ENCODE data around the gene TNFSF18. TPM values are rescaled to one million over a fixed set of nuclear protein-coding genes. Genes with fewer than 3 reads are reported as not detected.

TNFSF18 gene
- total RNA-seq, 1 donor from 2014 or later, result not detected

DNA sequence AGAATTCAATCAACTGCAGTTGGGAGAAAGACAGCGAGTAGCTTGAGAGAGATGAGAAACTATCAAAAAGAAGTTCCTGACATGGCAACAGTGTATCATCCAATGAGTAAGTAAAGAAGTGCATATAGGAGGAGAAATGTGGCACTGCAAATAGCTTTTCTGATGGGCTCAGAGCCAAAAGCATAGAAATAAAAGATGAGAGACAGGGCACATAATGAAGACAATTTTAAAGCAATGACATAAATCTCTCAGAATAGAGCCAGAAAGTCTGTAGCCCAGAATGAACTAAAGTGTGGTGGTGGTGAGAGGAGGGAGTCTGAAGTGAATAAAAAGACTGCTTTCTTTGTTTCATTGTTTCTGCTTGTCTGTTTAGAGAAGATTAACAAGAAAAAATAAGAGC is 34.3 kb downstream of the TNFSF18 start:
- Mint-ChIP-seq H3K27ac (no peak overlapping the region), H3K4me3 (no peak overlapping the region), H3K36me3 (ENCODE audit: low read depth) (no peaks in the 10 kb centered on the region), H3K4me1 (no peaks in the 10 kb centered on the region), H3K9me3 (peaks cover 4% of the 10 kb centered on the region), H3K27me3 (peaks cover 14% of the 10 kb centered on the region)
- intact Hi-C loops (cut with micrococcal nuclease), result no loop called here
- no peak for DNase-seq

DNA sequence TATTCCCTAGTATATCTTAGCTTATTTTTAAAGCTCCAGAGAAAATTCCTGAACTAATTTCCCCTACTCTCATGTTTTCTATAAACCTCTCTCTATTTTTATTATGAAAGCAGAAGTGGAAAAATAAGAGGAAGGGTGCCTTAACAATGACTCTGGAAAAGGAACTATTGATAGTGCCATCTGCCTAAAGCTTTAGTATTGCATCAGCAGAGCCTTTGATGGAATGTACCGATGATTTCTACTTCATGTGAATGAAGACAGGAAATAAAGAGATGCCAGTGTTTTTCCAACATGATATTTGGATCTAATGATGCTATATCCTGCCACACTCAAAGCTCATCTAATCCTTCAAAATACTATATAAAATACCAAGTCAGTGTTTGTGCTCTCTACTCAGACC is 35.1 kb downstream of the TNFSF18 start:
- Mint-ChIP-seq H3K4me1 (no peaks in the 10 kb centered on the region), H3K9me3 (peaks cover 7% of the 10 kb centered on the region), H3K27ac (no peak overlapping the region), H3K36me3 (ENCODE audit: low read depth) (no peaks in the 10 kb centered on the region), H3K27me3 (peaks cover 16% of the 10 kb centered on the region), H3K4me3 (no peak overlapping the region)
- intact Hi-C loops (cut with micrococcal nuclease), result no loop called here
- no peak for DNase-seq

DNA sequence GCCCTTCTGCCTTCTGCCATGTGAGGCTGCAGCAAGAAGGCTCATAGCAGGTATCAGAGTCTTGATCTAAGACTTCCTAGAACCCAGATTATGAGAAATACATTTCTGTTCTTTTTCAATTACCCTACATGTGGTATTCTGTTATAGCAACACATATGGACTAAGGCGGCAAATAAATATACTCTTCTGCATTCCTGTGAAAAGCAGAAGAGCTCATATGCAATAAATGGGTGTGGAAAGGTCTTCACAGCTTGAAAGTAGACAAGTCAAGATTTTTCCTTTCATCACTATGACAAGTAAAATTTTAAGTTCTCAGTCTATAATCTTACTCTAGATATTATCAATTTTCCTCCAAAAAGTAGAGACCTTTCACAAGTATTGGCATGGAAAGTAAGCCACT is 36.6 kb downstream of the TNFSF18 start:
- intact Hi-C loops (cut with micrococcal nuclease), result no loop called here
- DNase-seq, result no peak
- H3K9me3 Mint-ChIP-seq, result peaks cover 7% of the 10 kb centered on the region
- H3K27me3 Mint-ChIP-seq, result peaks cover 14% of the 10 kb centered on the region
- no peak overlapping the region for H3K27ac Mint-ChIP-seq
- H3K4me3 Mint-ChIP-seq, result no peak overlapping the region
- no peaks in the 10 kb centered on the region for H3K4me1 Mint-ChIP-seq
- H3K36me3 Mint-ChIP-seq (ENCODE audit: low read depth), result no peaks in the 10 kb centered on the region

DNA sequence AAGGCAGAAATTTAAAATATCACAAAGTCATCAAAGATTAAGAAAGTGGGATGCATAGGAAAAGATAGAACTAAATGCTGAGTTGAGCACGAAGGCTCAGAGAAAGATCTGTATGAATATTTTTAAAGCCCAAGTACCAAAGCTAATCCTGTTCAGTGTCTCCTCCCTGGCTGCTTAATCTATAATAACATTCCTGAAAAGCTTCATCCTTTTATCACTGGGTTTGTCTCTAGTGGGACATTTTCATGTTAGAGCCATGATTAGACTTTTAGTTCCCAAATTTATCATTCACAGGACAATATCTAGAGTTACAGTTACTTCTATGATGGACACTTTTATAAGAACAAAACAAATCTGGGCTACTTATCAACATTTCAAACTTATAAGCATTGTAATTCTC is 38.6 kb downstream of the TNFSF18 start:
- intact Hi-C loops (cut with micrococcal nuclease), result no loop called here
- Mint-ChIP-seq H3K36me3 (ENCODE audit: low read depth) (no peaks in the 10 kb centered on the region), H3K27me3 (peaks cover 15% of the 10 kb centered on the region), H3K4me3 (no peak overlapping the region), H3K9me3 (peaks cover 7% of the 10 kb centered on the region), H3K27ac (no peak overlapping the region), H3K4me1 (no peaks in the 10 kb centered on the region)
- no peak for DNase-seq

DNA sequence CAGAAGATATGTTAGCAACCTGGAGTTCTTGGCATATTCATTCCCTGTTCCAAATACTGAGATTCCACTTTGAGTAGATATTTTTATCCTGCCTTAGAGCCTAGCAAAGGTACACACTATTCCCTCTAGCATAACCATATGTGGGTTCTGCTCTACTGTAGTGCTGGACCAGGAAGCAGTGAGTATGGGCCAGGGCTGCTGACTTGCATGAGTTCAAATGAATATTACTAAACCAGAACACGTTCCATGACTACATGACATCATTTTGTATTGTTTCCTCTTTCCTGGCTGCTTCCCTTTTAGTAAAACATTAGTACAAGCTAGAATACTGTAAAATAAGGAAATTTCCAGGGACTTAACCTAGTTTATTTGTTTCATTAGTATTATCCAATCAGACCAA is 41.1 kb downstream of the TNFSF18 start:
- intact Hi-C loops (cut with micrococcal nuclease), result no loop called here
- no peak overlapping the region for H3K4me3 Mint-ChIP-seq
- no peak overlapping the region for H3K27ac Mint-ChIP-seq
- H3K36me3 Mint-ChIP-seq (ENCODE audit: low read depth), result no peaks in the 10 kb centered on the region
- no peak for DNase-seq
- peaks cover 11% of the 10 kb centered on the region for H3K9me3 Mint-ChIP-seq
- peaks cover 3% of the 10 kb centered on the region for H3K4me1 Mint-ChIP-seq
- peaks cover 14% of the 10 kb centered on the region for H3K27me3 Mint-ChIP-seq

DNA sequence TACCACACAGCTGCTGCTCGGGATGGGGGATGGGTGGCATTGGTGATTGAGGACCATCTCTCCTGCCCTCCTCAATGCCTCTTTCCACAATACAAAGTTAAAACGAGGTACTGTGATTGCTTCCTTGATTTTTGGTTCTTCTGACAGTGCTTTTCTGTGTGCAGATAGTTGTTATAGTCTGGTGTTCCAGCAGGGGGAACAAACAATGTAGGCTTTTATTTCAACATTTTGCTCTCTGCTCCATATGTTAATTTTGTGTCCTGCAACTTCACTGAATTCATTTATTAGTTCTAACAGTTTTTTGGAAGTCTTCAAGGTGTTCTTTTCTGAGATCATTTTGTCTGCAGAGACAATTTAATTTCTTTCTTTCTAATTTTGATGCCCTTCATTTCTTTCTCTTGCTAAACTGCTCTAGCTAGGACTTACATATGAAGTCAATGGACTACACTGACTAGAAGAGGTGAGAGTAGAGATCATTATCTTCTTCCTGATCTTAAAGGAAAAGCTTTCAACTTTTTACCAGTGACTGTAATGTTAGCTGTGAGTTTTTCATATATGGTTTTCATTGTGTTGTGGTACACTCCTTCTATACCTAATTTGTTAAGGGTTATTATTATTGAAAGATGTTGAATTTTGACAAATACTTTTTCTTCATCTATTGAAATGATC is 45.4 kb downstream of the TNFSF18 start:
- H3K36me3 Mint-ChIP-seq (ENCODE audit: low read depth), result no peaks in the 10 kb centered on the region
- peaks cover 7% of the 10 kb centered on the region for H3K27me3 Mint-ChIP-seq
- no peak overlapping the region for H3K4me3 Mint-ChIP-seq
- no peak overlapping the region for H3K27ac Mint-ChIP-seq
- peaks cover 17% of the 10 kb centered on the region for H3K9me3 Mint-ChIP-seq
- intact Hi-C loops (cut with micrococcal nuclease), result no loop called here
- DNase-seq, result no peak
- H3K4me1 Mint-ChIP-seq, result peaks cover 3% of the 10 kb centered on the region

DNA sequence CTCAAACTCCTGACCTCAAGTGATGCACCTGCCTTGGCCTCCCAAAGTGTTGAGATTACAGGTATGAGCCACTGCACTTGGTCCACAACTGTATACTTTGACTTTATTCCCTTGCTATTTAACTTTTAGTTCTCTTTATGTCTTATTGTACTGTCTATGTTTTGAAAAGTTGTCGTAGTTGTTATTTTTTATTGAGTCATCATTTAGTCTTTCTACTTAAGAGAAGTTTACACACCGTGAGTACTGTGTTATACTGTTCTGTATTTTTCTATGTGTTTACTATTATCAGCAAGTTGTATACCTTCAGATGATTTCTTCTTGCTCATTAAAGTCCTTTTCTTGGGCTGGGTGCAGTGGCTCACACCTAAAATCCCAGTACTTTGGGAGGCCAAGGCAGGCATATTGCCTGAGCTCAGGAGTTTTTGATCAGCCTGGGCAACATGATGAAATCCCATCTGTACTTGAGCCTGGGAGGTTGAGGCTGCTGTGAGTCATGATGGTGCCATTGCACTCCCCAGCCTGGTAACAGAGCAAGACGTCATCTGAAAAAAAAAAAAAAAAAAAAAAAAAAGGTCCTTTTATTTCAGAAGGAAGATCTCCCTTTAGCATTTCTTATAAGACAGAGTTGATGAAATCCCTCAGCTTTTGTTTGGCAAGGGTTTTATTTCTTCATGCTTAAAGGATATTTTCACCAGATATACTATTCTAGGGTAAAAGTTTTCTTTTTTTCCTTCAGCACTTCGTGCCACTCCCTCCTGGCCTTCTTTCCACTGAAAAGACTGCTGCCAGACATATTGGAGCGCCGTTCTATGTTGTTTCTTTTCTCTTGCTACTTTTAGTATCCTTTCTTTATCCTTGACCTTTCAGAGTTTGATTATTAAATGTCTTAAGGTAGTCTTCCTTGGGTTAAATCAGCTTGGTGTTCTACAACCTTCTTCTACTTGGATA is 47.6 kb downstream of the TNFSF18 start:
- intact Hi-C loops (cut with micrococcal nuclease), result no loop called here
- Mint-ChIP-seq H3K27me3 (peaks cover 8% of the 10 kb centered on the region), H3K9me3 (peaks cover 17% of the 10 kb centered on the region)

DNA sequence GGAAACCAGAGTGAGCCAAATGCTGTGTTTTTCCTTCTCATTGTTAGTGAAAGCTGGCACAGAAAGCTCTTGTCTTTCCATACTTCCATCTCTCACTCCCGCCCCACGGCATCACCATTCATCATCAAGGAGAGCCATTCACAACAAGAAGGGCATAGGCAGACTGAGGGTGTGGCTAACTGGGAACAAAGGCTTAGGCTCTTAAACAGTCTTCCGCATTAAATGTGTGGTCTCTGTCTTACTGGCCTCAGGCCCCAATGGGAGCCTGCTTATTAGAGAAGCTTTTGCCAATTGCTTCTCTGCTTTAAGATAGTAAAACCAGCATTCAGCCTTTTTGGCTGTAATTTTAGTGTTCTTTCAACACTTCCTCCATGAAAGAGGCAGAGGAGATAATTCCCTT is 51.4 kb downstream of the TNFSF18 start:
- intact Hi-C loops (cut with micrococcal nuclease), result no loop called here
- Mint-ChIP-seq H3K27me3 (peaks cover 4% of the 10 kb centered on the region), H3K9me3 (peaks cover 20% of the 10 kb centered on the region), H3K4me1 (no peaks in the 10 kb centered on the region), H3K27ac (no peak overlapping the region), H3K36me3 (ENCODE audit: low read depth) (no peaks in the 10 kb centered on the region), H3K4me3 (no peak overlapping the region)
- DNase-seq, result no peak

More for the DNA sequence above, 47.6 kb downstream of the TNFSF18 start:
- Mint-ChIP-seq H3K4me1 (peaks cover 3% of the 10 kb centered on the region), H3K36me3 (ENCODE audit: low read depth) (no peaks in the 10 kb centered on the region), H3K4me3 (no peak overlapping the region), H3K27ac (no peak overlapping the region)
- no peak for DNase-seq

DNA sequence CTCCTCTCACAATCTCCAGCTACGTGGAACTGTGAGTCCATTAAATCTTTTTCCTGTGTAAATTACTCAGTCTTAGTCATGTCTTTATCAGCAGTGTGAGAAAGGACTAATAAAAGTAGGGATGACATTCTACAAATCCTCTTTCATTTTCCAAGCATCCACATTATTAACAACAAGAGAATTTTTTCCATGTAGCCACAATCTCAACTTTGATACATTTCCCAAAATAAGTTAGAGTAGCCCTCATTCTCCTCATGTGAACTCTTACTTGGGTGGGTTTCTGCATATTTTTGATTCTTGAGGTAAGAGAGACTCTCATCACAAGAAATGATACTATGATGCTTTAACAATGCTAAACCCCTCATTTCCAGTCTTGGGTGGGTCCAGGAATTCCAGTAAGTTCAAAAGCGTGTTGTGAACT is 52.8 kb downstream of the TNFSF18 start:
- no peak overlapping the region for H3K4me3 Mint-ChIP-seq
- DNase-seq, result no peak
- intact Hi-C loops (cut with micrococcal nuclease), result no loop called here
- H3K36me3 Mint-ChIP-seq (ENCODE audit: low read depth), result no peaks in the 10 kb centered on the region
- peaks cover 4% of the 10 kb centered on the region for H3K27me3 Mint-ChIP-seq
- no peaks in the 10 kb centered on the region for H3K4me1 Mint-ChIP-seq
- peaks cover 20% of the 10 kb centered on the region for H3K9me3 Mint-ChIP-seq
- H3K27ac Mint-ChIP-seq, result no peak overlapping the region

DNA sequence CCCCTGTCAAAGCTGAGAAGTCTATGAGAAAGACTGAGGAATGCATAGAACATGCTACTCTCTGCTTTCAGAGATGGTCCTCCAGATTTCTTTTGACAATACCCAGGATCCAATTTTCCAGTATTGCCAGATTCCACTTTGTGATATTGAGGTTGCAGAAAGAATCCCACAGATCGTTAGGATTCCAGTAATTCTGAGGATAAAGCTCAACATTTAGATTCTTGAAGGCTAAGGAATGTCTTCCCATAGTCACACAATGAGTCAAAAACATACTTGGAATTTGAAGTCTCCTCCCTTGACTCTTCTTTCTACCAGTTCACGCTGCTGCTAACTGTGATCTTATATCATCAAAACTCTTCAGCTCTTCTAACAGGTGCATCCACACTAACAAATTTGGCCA is 57.1 kb downstream of the TNFSF18 start:
- H3K4me3 Mint-ChIP-seq, result no peak overlapping the region
- intact Hi-C loops (cut with micrococcal nuclease), result no loop called here
- no peak for DNase-seq
- no peaks in the 10 kb centered on the region for H3K36me3 Mint-ChIP-seq (ENCODE audit: low read depth)
- H3K4me1 Mint-ChIP-seq, result no peaks in the 10 kb centered on the region
- H3K27me3 Mint-ChIP-seq, result peaks cover 3% of the 10 kb centered on the region
- no peak overlapping the region for H3K27ac Mint-ChIP-seq
- H3K9me3 Mint-ChIP-seq, result peaks cover 10% of the 10 kb centered on the region

DNA sequence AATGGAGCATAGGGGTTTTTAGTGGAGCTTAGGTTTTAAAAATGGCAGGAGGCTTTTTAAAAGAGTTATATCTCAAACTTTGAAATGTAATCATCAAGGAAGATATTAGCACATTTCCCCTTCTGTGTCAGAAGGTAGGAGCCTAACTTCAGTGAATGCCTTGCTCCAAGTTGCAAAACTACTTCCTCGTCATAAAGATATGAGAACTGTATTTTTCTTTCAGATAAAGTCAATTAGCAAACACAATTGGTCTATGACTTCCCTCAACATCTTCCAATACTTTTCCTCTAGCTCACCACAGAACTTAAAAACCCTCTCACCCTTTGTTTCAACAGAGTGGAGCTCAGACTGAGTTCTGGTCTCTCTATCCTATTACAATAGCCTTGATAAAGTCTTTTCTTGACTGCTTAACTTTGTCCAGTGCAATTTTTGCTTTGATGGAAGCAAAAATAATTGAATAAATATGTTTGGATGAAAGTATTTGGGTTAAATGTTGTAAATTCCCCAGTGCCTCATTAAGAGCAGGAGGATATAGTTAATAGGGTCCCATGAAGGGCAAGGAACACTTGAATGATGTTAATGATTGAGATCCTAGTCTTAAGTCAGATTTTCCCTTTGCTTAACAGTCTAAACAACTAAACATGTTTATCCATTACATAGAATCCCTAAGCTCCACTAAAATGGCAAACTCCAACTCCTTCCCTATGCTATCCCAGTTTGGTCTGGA is 58.9 kb downstream of the TNFSF18 start:
- Mint-ChIP-seq H3K36me3 (ENCODE audit: low read depth) (no peaks in the 10 kb centered on the region), H3K9me3 (peaks cover 4% of the 10 kb centered on the region), H3K4me1 (no peaks in the 10 kb centered on the region), H3K4me3 (no peak overlapping the region), H3K27ac (no peak overlapping the region), H3K27me3 (peaks cover 3% of the 10 kb centered on the region)
- no peak for DNase-seq
- intact Hi-C loops (cut with micrococcal nuclease), result no loop called here

DNA sequence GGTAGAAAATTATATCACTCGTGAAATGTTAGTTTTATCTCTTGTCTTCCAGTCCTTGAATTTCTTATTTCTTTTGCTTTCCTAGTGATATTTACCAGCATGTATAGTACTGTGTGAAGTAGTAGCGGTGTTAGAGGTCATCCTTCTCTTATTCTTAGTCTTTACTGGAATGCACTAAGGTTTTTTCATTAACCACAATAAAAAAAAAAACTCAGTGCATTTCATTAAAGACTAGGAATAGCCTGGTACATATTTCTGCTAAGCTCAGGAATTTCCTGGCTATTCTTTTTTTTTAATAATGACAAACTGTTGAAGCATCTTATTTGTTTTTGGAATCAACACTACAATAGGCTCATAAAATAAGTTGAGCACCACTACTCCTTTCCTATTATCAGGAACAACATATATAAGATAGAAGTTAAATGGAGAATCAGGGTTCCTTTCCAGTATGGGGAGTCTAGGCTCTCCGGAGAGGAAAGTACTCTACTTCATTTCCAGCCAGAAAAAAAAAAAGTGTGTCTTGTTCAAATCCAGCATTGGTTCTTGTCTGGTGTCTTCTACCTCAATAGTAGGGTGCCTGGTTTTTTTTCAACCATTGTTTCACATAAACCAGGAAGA is 60.0 kb downstream of the TNFSF18 start:
- Mint-ChIP-seq H3K4me1 (no peaks in the 10 kb centered on the region), H3K27me3 (peaks cover 3% of the 10 kb centered on the region), H3K27ac (no peak overlapping the region), H3K4me3 (no peak overlapping the region), H3K9me3 (peaks cover 4% of the 10 kb centered on the region), H3K36me3 (ENCODE audit: low read depth) (no peaks in the 10 kb centered on the region)
- intact Hi-C loops (cut with micrococcal nuclease), result no loop called here
- DNase-seq, result no peak

Data from activated CD4-positive, alpha-beta T cell treated with anti-CD3 and anti-CD28 coated beads, Interleukin-2, amount 10 ng/mL, durations not matched to agents 24 days and 14 days (primary cell).